ENCODE results near the gene PHRF1. TPM values are rescaled to one million over a fixed set of nuclear protein-coding genes. Genes with fewer than 3 reads are reported as not detected.
A peak's percentile ranks its signal among the peaks of the same experiment; 100 is the strongest.

Gene PHRF1
- total and polyA plus RNA-seq, 2 of the 4 experiments (the other 2 are of a cell fraction): 10.9 to 17.5 TPM

GRCh38 chr11:533586-534395 lies 42.5 kb upstream of the PHRF1 start (continued):
- no peak for TF ChIP-seq MAZ (IDR thresholded peaks at IDR 0.05; ENCODE audit: borderline replicate concordance, low read depth, low read length)

- peak overlapping the region; percentile 36 for H3K4ac ChIP-seq (ENCODE audit: low read depth, low read length)
- no peaks in the 10 kb centered on the region for H3K9me3 ChIP-seq (ENCODE audit: control insufficient read depth, insufficient read depth, low read length)
- dilution Hi-C loops (cut with HindIII; ENCODE audit: low sequenced_read_pairs, unreplicated experiment) (no loop called here), in situ Hi-C loops (cut with MboI; ENCODE audit: low sequenced_read_pairs) (no loop called here), intact Hi-C loops (cut with micrococcal nuclease) (no loop called here)
- peak; percentile 7; the same call in 1 of the 2 replicates for TF ChIP-seq MAZ (IDR thresholded peaks at IDR 0.05; ENCODE audit: borderline replicate concordance, low read depth, low read length)
- no peak for TF ChIP-seq USF2 (IDR thresholded peaks at IDR 0.05; ENCODE audit: low read depth, low read length)
- H3K9ac ChIP-seq (ENCODE audit: low read depth, low read length): peak overlapping the region; percentile 70
- peak overlapping the region; percentile 95 for H3K4me3 ChIP-seq (ENCODE audit: insufficient read depth, low read depth, low read length)
- no TSS peak for BruUV-seq (replicated peaks)
- 6% methylated on average over 39 of the region's 66 CpGs; no CpG with 5 or more reads in 1 of the 2 experiments for WGBS, 2 experiments (ENCODE audit: extremely low coverage in 2 of 2, insufficient read length in 1 of 2)
- H3K27me3 ChIP-seq (ENCODE audit: control insufficient read depth, insufficient read depth, low read length): no peaks in the 10 kb centered on the region
- H3K9me1 ChIP-seq (ENCODE audit: insufficient read depth, low read length): peaks cover 3% of the 10 kb centered on the region; the same call in 1 of the 2 replicates
- H4K5ac ChIP-seq (ENCODE audit: low read depth, low read length): no peak overlapping the region
- peak overlapping the region; percentile 38; the same call in 1 of the 2 replicates for H3K27ac ChIP-seq (ENCODE audit: insufficient read depth, low read length)
- no peak for DNase-seq
- H3K36me3 ChIP-seq (ENCODE audit: control insufficient read depth, insufficient read depth, low read length): peaks cover 23% of the 10 kb centered on the region; the same call in 1 of the 2 replicates
- H4K8ac ChIP-seq (ENCODE audit: low read depth in 2 of 2, low read length in 2 of 2): peak overlapping the region in 1 of 2 experiments; percentile 63; a peak in 1 of 4 replicates
- H3K4me2 ChIP-seq (ENCODE audit: low read depth, low read length): peak overlapping the region; percentile 91
- no peak overlapping the region for H3K18ac ChIP-seq (ENCODE audit: low read depth, low read length)
- H3K4me1 ChIP-seq (ENCODE audit: control insufficient read depth, insufficient read depth, low read length): peaks cover 16% of the 10 kb centered on the region
- no peak overlapping the region for H2BK15ac ChIP-seq (ENCODE audit: low read depth, low read length)
- 0 out of 2 replicates have a peak overlapping the region, but pooled peaks have one; percentile 51 for H3K56ac ChIP-seq (ENCODE audit: extremely low read depth, insufficient read depth, low read length)
- H2BK20ac ChIP-seq (ENCODE audit: low read depth, low read length): no peak overlapping the region
- H2BK120ac ChIP-seq (ENCODE audit: low read depth, low read length): no peak overlapping the region
- H2BK5ac ChIP-seq (ENCODE audit: low read depth, low read length, poor library complexity, severe bottlenecking): peak overlapping the region; percentile 35
- ChIA-PET POLR2A (ENCODE audit: unreplicated experiment) (no interaction called here), CTCF (no interaction called here)
- H2AK9ac ChIP-seq (replicated peaks; ENCODE audit: low read depth, low read length, poor library complexity): peak overlapping the region; percentile 98
- H3K23ac ChIP-seq (ENCODE audit: low read depth, low read length): peak overlapping the region; percentile 22
- no peak overlapping the region; the same call in 1 of the 2 replicates for H4K91ac ChIP-seq (ENCODE audit: insufficient read depth, low read depth, low read length)
- ATAC-seq (ENCODE audit: low read depth): peak; percentile 5
- peaks cover 17% of the 10 kb centered on the region for H4K20me1 ChIP-seq (ENCODE audit: insufficient read depth, low read length)
- peak overlapping the region; percentile 71 for H2AFZ ChIP-seq (replicated peaks; ENCODE audit: low read length, poor library complexity)
- H3K79me1 ChIP-seq (ENCODE audit: low read depth in 1 of 2, low read length in 2 of 2): peaks cover 3 to 26% of the 10 kb centered on the region in 2 experiments; a peak in 3 of 4 replicates
- peak overlapping the region; percentile 58; the same call in 1 of the 2 replicates for H2AK5ac ChIP-seq (ENCODE audit: low read depth, low read length)
- peak overlapping the region; percentile 79; the same call in 1 of the 2 replicates for H3K14ac ChIP-seq (replicated peaks; ENCODE audit: low read depth, low read length)
Measured at GRCh38 chr11:534396-535209, 41.7 kb upstream of the PHRF1 start.

Data from IMR-90 (cell line).